Measurements from ENCODE around the gene PROB1. TPM values are rescaled to one million over a fixed set of nuclear protein-coding genes. Genes with fewer than 3 reads are reported as not detected.

PROB1 gene
- total and polyA plus RNA-seq, 2 experiments from 2014 or later = 0.55 to 1.6 TPM

- DNase-seq = peak; percentile 99
- Histone ChIP-seq H2AFZ (peak within 1 kb of the TSS; percentile 97), H3K27me3 (replicated peaks; ENCODE audit: insufficient read depth) (no peaks in the 10 kb centered on the region), H3K4me2 (ENCODE audit: unreplicated experiment) (peak within 1 kb of the TSS; percentile 91), H3K9ac (peak within 1 kb of the TSS; percentile 82), H3K4me1 (ENCODE audit: insufficient read depth) (peaks cover 10% of the 10 kb centered on the region), H3K79me2 (ENCODE audit: insufficient read depth) (no peaks in the 10 kb centered on the region), H4K20me1 (ENCODE audit: insufficient read depth) (no peaks in the 10 kb centered on the region), H3K9me2 (ENCODE audit: insufficient read depth) (no peaks in the 10 kb centered on the region), H3K4me3 (peak within 1 kb of the TSS; percentile 76), H3F3A (ENCODE audit: insufficient read depth) (peaks cover 7% of the 10 kb centered on the region; the same call in 1 of the 2 replicates), H3K36me3 (ENCODE audit: low read depth) (no peaks in the 10 kb centered on the region), H3K27ac (peak within 1 kb of the TSS; percentile 90), H3K9me3 (ENCODE audit: low read depth) (no peaks in the 10 kb centered on the region)
- 0 to 1% methylated on average over 36 to 41 of the region's 41 CpGs for WGBS, 2 experiments (ENCODE audit: low coverage in 1 of 2, low lambda C conversion rate in 2 of 2, missing lambda C conversion rate in 2 of 2)
- in situ Hi-C loops (cut with MboI) = no loop called here
- TF ChIP-seq EZH2 (IDR thresholded peaks at IDR 0.05; ENCODE audit: insufficient read depth, poor library complexity, severe bottlenecking) (no peak), EZH2phosphoT487 (IDR thresholded peaks at IDR 0.05; ENCODE audit: insufficient read depth, low read depth) (no peak)
These were observed 9.0 kb upstream of the PROB1 start, which contains the start of gene SPATA24 for GRCh38 chr5:139403787-139404483. SPATA24 (minus strand) TSS chr5:139404089; CDS start chr5:139404060, 29 bp downstream.

GRCh38 chr5:139403418-139403786 is 8.5 kb upstream of the PROB1 start:
- in situ Hi-C loops (cut with MboI) = no loop called here
- 25 to 27% methylated on average over 7 of the region's 7 CpGs for WGBS, 2 experiments (ENCODE audit: low coverage in 1 of 2, low lambda C conversion rate in 2 of 2, missing lambda C conversion rate in 2 of 2)
- H3K4me3 ChIP-seq = peak overlapping the region; percentile 76
- H4K20me1 ChIP-seq (ENCODE audit: insufficient read depth) = no peaks in the 10 kb centered on the region
- no peak for TF ChIP-seq EZH2 (IDR thresholded peaks at IDR 0.05; ENCODE audit: insufficient read depth, poor library complexity, severe bottlenecking)
- TF ChIP-seq EZH2phosphoT487 (IDR thresholded peaks at IDR 0.05; ENCODE audit: insufficient read depth, low read depth) = no peak
- no peaks in the 10 kb centered on the region for H3K9me2 ChIP-seq (ENCODE audit: insufficient read depth)
- H3K27ac ChIP-seq = peak overlapping the region; percentile 90
- H3K79me2 ChIP-seq (ENCODE audit: insufficient read depth) = no peaks in the 10 kb centered on the region
- no peak for DNase-seq
- peak overlapping the region; percentile 97 for H2AFZ ChIP-seq
- H3K36me3 ChIP-seq (ENCODE audit: low read depth) = no peaks in the 10 kb centered on the region
- H3K27me3 ChIP-seq (replicated peaks; ENCODE audit: insufficient read depth) = no peaks in the 10 kb centered on the region
- peaks cover 7% of the 10 kb centered on the region; the same call in 1 of the 2 replicates for H3F3A ChIP-seq (ENCODE audit: insufficient read depth)
- H3K4me2 ChIP-seq (ENCODE audit: unreplicated experiment) = peak overlapping the region; percentile 91
- H3K9me3 ChIP-seq (ENCODE audit: low read depth) = no peaks in the 10 kb centered on the region
- H3K9ac ChIP-seq = peak overlapping the region; percentile 82
- H3K4me1 ChIP-seq (ENCODE audit: insufficient read depth) = peaks cover 10% of the 10 kb centered on the region

GRCh38 chr5:139402561-139403158 is 7.8 kb upstream of the PROB1 start:
- Histone ChIP-seq H3K4me1 (ENCODE audit: insufficient read depth) (peaks cover 10% of the 10 kb centered on the region), H3K27me3 (replicated peaks; ENCODE audit: insufficient read depth) (no peaks in the 10 kb centered on the region), H3K9me3 (ENCODE audit: low read depth) (no peaks in the 10 kb centered on the region), H3K9me2 (ENCODE audit: insufficient read depth) (no peaks in the 10 kb centered on the region), H2AFZ (no peak overlapping the region), H3K4me2 (ENCODE audit: unreplicated experiment) (no peak overlapping the region), H3K79me2 (ENCODE audit: insufficient read depth) (no peaks in the 10 kb centered on the region), H3F3A (ENCODE audit: insufficient read depth) (peaks cover 7% of the 10 kb centered on the region; the same call in 1 of the 2 replicates), H3K27ac (0 out of 2 replicates have a peak overlapping the region, but pooled peaks have one; percentile 90), H3K9ac (no peak overlapping the region), H3K36me3 (ENCODE audit: low read depth) (no peaks in the 10 kb centered on the region), H4K20me1 (ENCODE audit: insufficient read depth) (no peaks in the 10 kb centered on the region), H3K4me3 (no peak overlapping the region)
- DNase-seq = peak; percentile 28
- in situ Hi-C loops (cut with MboI) = no loop called here
- TF ChIP-seq EZH2 (IDR thresholded peaks at IDR 0.05; ENCODE audit: insufficient read depth, poor library complexity, severe bottlenecking) (no peak), EZH2phosphoT487 (IDR thresholded peaks at IDR 0.05; ENCODE audit: insufficient read depth, low read depth) (no peak)
- 81 to 83% methylated on average over 7 of the region's 7 CpGs for WGBS, 2 experiments (ENCODE audit: low coverage in 1 of 2, low lambda C conversion rate in 2 of 2, missing lambda C conversion rate in 2 of 2)

- no peak overlapping the region for H3K27ac ChIP-seq
- H3K4me2 ChIP-seq (ENCODE audit: unreplicated experiment) = no peak overlapping the region
- H3K27me3 ChIP-seq (replicated peaks; ENCODE audit: insufficient read depth) = no peaks in the 10 kb centered on the region
- in situ Hi-C loops (cut with MboI) = no loop called here
- H3K36me3 ChIP-seq (ENCODE audit: low read depth) = no peaks in the 10 kb centered on the region
- peaks cover 10% of the 10 kb centered on the region for H3K4me1 ChIP-seq (ENCODE audit: insufficient read depth)
- peaks cover 7% of the 10 kb centered on the region; the same call in 1 of the 2 replicates for H3F3A ChIP-seq (ENCODE audit: insufficient read depth)
- TF ChIP-seq EZH2phosphoT487 (IDR thresholded peaks at IDR 0.05; ENCODE audit: insufficient read depth, low read depth) (no peak), EZH2 (IDR thresholded peaks at IDR 0.05; ENCODE audit: insufficient read depth, poor library complexity, severe bottlenecking) (no peak)
- H2AFZ ChIP-seq = no peak overlapping the region
- no peaks in the 10 kb centered on the region for H4K20me1 ChIP-seq (ENCODE audit: insufficient read depth)
- H3K9me2 ChIP-seq (ENCODE audit: insufficient read depth) = no peaks in the 10 kb centered on the region
- H3K9ac ChIP-seq = no peak overlapping the region
- no peaks in the 10 kb centered on the region for H3K79me2 ChIP-seq (ENCODE audit: insufficient read depth)
- 80 to 83% methylated on average over 10 of the region's 10 CpGs for WGBS, 2 experiments (ENCODE audit: low coverage in 1 of 2, low lambda C conversion rate in 2 of 2, missing lambda C conversion rate in 2 of 2)
- H3K9me3 ChIP-seq (ENCODE audit: low read depth) = no peaks in the 10 kb centered on the region
- no peak overlapping the region for H3K4me3 ChIP-seq
- no peak for DNase-seq
These were observed 6.6 kb upstream of the PROB1 start for GRCh38 chr5:139401546-139401945.
